ENCODE results near the gene SLC22A23.

Gene SLC22A23

GRCh38 chr6:3405182-3405518 is 51.7 kb downstream of the SLC22A23 start:
- no peak for DNase-seq (ENCODE audit: low read depth)

GRCh38 chr6:3403238-3404173 is 53.3 kb downstream of the SLC22A23 start:
- no peak for DNase-seq (ENCODE audit: low read depth)

- DNase-seq (ENCODE audit: low read depth) = no peak
Observed at GRCh38 chr6:3402310-3403237, 54.3 kb downstream of the SLC22A23 start.

- DNase-seq (ENCODE audit: low read depth) = no peak
Observed at GRCh38 chr6:3400162-3400561, 56.7 kb downstream of the SLC22A23 start.

GRCh38 chr6:3398755-3399696 is 57.8 kb downstream of the SLC22A23 start:
- DNase-seq (ENCODE audit: low read depth) = no peak

GRCh38 chr6:3398165-3398562 is 58.7 kb downstream of the SLC22A23 start:
- DNase-seq (ENCODE audit: low read depth) = no peak

GRCh38 chr6:3397229-3398164 is 59.4 kb downstream of the SLC22A23 start:
- no peak for DNase-seq (ENCODE audit: low read depth)

- no peak for DNase-seq (ENCODE audit: low read depth)
Observed at GRCh38 chr6:3396503-3397180, 60.2 kb downstream of the SLC22A23 start.

- no peak for DNase-seq (ENCODE audit: low read depth)
Observed at GRCh38 chr6:3394671-3395070, 62.2 kb downstream of the SLC22A23 start.

- DNase-seq (ENCODE audit: low read depth) = no peak
Observed at GRCh38 chr6:3393836-3394202, 63.0 kb downstream of the SLC22A23 start.

- no peak for DNase-seq (ENCODE audit: low read depth)
Observed at GRCh38 chr6:3392930-3393835, 63.7 kb downstream of the SLC22A23 start.

GRCh38 chr6:3391902-3392458 is 64.9 kb downstream of the SLC22A23 start:
- DNase-seq (ENCODE audit: low read depth) = no peak

GRCh38 chr6:3390698-3391097 is 66.2 kb downstream of the SLC22A23 start:
- DNase-seq (ENCODE audit: low read depth) = peak; percentile 99

- peak; percentile 94 for DNase-seq (ENCODE audit: low read depth)
Observed at GRCh38 chr6:3389390-3390167, 67.3 kb downstream of the SLC22A23 start.

GRCh38 chr6:3388786-3389185 is 68.1 kb downstream of the SLC22A23 start:
- no peak for DNase-seq (ENCODE audit: low read depth)

- DNase-seq (ENCODE audit: low read depth) = no peak
Observed at GRCh38 chr6:3386374-3386857, 70.4 kb downstream of the SLC22A23 start.

GRCh38 chr6:3385660-3386151 is 71.1 kb downstream of the SLC22A23 start:
- DNase-seq (ENCODE audit: low read depth) = no peak
